Erythroblast (primary cell): ENCODE results near the gene THOP1.

Experiments used
- DNase-seq, 2 experiments: peaks; one replicate each; lab custom pipeline; 2025; lab: John Stamatoyannopoulos, UW
- GATA1 ChIP-seq: IDR thresholded peaks from 2 replicates; pipeline ENCODE4 v1.6.1; 2011; ENCODE audit warnings: low read depth, mild to moderate bottlenecking, control low read depth, low read length, moderate library complexity
- POLR2A ChIP-seq: IDR thresholded peaks from 2 replicates; pipeline ENCODE4 v1.6.1; 2011; ENCODE audit warnings: mild to moderate bottlenecking, low read length

THOP1 gene

DNA sequence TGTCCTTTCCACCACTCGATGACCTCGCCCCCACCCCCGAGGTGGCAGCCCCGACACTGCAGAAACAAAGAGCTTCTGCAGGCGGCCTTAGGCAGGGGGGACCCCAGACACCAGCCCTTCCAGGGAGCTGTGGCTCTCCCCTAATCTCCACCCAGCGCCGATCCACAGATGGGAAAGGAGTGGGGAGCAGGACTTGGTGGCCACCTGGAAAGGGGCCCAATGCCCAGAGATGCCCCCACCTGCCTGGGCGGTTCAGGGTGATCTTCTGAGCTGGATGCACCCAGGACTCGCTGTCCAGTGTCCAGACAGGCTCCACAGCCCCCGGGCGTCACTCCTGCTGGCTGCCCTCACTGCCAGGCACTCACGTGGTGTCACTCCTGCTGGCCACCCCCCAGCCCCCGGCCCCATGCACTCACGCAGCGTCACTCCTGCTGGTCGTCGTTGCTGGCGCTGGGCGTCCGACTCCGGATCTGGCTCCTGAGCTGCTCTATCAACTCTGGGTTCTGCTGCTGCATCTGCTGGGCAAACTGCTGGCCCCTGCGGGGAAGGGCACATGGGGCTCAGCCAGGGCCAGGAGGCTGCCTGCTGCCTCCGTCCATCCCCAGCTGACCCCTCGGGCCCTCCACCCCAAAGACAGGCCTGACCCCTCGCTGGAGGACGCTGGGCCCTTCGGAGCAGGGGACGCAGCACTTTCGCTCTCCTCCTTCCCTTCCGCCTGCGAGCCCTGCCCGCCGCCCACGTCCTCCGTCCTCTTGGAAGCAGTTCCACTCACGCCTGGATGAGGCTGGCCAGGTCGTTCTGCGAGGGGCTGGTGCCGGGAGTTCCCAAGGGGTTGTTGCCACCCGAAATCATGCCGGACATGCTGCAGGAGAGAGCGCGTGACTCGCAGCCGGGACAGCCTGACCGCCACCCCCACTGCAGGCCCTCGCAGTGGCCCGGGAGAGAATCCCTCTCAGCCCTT lies 28.1 kb upstream of the THOP1 start:
- TF ChIP-seq POLR2A (no peak), GATA1 (no peak)
- DNase-seq = no peak

GRCh38 chr19:2758601-2759313 lies 26.5 kb upstream of the THOP1 start:
- no peak for DNase-seq
- no peak for TF ChIP-seq POLR2A
- no peak for TF ChIP-seq GATA1

- no peak for DNase-seq
- TF ChIP-seq GATA1 (no peak), POLR2A (no peak)
These were observed 25.9 kb upstream of the THOP1 start for GRCh38 chr19:2759362-2759761.

DNA sequence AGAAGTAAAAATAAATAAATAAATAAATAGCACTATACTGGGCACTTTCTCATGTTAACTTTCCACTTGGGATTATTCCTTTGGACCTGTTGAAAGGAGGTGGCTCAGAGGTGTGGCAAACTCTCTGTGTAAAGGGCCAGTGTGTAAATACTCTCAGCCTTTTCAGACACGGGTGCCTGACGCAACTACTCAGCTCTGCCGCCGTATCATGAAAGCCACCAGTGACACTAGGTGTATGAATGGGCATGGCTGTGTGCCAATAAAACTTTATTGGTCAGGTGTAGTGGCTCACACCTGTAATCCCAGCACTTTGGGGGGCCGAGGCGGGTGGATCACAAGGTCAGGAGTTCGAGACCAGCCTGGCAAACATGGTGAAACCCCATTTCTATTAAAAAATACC lies 25.3 kb upstream of the THOP1 start:
- no peak for TF ChIP-seq GATA1
- TF ChIP-seq POLR2A = no peak

GRCh38 chr19:2761309-2761677 lies 24.0 kb upstream of the THOP1 start:
- no peak for TF ChIP-seq GATA1
- TF ChIP-seq POLR2A = no peak

More for the DNA sequence above, 25.3 kb upstream of the THOP1 start:
- DNase-seq = no peak

DNA sequence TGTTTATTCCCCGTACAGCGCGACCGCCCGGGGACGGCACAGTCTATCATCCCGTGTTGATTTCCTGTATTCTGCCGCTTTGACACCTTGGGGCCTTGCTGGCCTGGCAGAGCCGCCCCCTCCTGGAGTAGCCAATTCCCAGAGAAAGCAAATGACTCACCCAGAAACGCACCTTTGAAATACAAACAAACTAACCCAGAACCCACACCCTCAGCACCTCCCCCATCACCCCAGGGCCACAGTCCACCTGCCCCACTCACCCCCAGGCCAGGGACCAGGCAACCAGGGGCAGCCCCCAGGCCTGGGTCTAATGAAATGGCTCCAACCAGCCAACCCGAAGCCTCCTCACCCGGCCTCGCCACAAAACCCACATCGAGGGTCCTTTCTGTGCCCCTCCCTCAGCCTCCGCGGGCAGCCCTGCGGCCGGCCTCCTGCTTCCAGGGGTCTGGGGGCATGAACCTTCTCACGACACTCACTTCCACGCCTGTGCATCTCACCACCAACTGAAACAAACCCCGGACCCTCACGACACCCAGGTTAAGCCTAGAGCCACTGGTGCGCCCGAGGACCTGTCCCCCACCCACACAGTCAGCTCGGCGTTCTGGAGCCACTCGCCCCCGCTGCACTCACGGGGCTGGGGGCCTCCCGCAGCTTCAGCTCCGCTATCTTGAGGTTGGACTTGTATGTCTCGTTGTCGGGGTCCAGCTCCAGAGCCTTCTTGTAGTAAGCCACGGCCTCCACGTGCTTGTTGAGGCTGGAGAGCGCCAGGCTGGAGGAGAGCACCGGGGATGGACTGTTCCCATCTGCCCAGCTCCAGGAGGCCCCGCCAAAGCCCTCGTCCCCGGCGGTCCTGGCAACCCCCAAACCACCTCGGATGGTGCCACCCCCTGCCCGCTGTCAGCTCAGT lies 23.2 kb upstream of the THOP1 start:
- TF ChIP-seq POLR2A (no peak), GATA1 (no peak)

More at GRCh38 chr19:2761309-2761677, 24.0 kb upstream of the THOP1 start:
- DNase-seq = no peak

GRCh38 chr19:2762783-2763496 lies 22.4 kb upstream of the THOP1 start:
- TF ChIP-seq POLR2A (no peak), GATA1 (no peak)
- DNase-seq = no peak

More for the DNA sequence above, 23.2 kb upstream of the THOP1 start:
- DNase-seq = no peak

GRCh38 chr19:2763687-2764086 lies 21.6 kb upstream of the THOP1 start:
- DNase-seq = no peak
- no peak for TF ChIP-seq POLR2A
- no peak for TF ChIP-seq GATA1

DNA sequence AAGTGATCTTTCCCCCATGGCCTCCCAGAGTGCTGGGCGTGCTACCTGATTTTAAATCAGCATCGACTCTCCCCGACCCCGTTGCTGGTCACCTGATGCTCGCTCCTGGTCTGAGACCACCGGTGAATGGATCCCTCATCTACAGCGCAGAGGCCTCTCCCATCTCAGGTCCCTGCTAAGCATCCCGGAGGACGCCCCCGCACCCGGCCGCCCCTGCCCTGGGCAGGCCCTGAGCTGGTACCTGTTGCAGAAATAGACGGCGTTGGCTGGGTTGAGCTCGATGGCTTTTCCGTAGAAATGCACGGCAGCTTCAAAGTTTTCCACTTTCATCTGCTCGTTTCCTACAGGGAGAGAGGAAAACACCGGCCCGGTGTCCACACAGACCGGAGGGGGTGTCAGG lies 20.4 kb upstream of the THOP1 start:
- no peak for TF ChIP-seq GATA1
- no peak for DNase-seq

GRCh38 chr19:2765376-2765775 lies 19.9 kb upstream of the THOP1 start:
- TF ChIP-seq POLR2A (no peak), GATA1 (no peak)

GRCh38 chr19:2766594-2767372 lies 18.5 kb upstream of the THOP1 start:
- TF ChIP-seq GATA1 (no peak), POLR2A (no peak)
- no peak for DNase-seq

More at GRCh38 chr19:2765376-2765775, 19.9 kb upstream of the THOP1 start:
- no peak for DNase-seq

- TF ChIP-seq POLR2A (no peak), GATA1 (no peak)
- DNase-seq = no peak
These were observed 17.6 kb upstream of the THOP1 start for GRCh38 chr19:2767688-2768087.
